Astrocyte (in vitro differentiated cells and primary cell): Measurements from ENCODE around the gene ASCC3. TPM values are rescaled to one million over a fixed set of nuclear protein-coding genes. Genes with fewer than 3 reads are reported as not detected.
A peak's percentile ranks its signal among the peaks of the same experiment; 100 is the strongest.

Experiments used
- DNase-seq: peaks from one replicate; pipeline ENCODE4 v3.0.0-alpha.2; 2010; ENCODE audit warnings: low read depth
- FAIRE-seq: peaks from 2 replicates; lab custom pipeline; 2011; peaks lifted over from hg19 to GRCh38; lab: Jason Lieb, UNC
- H2AFZ ChIP-seq: 2 replicates; pipeline ENCODE4 v1.6.0; 2012; ENCODE audit warnings: low read depth, low read length, inconsistent platforms
- H3K27ac ChIP-seq: 2 replicates; pipeline ENCODE4 v1.5.1; 2011; ENCODE audit warnings: low read depth, low read length, inconsistent platforms
- H3K27me3 ChIP-seq: 2 replicates; pipeline ENCODE4 v1.6.0; 2011; ENCODE audit warnings: low read length, inconsistent platforms; ENCODE audit not compliant: insufficient read depth
- H3K36me3 ChIP-seq: 2 replicates; pipeline ENCODE4 v1.5.1; 2011; ENCODE audit warnings: low read length, inconsistent platforms; ENCODE audit not compliant: insufficient read depth
- H3K4me1 ChIP-seq: 2 replicates; pipeline ENCODE4 v1.5.1; 2011; ENCODE audit warnings: low read length, inconsistent platforms; ENCODE audit not compliant: insufficient read depth
- H3K4me2 ChIP-seq: 2 replicates; pipeline ENCODE4 v1.6.0; 2012; ENCODE audit warnings: low read length, inconsistent platforms
- H3K4me3 ChIP-seq: 2 replicates; pipeline ENCODE4 v1.5.1; 2011; ENCODE audit warnings: low read depth, mild to moderate bottlenecking, low read length, inconsistent platforms; ENCODE audit not compliant: insufficient read depth
- H3K79me2 ChIP-seq: 2 replicates; pipeline ENCODE4 v1.6.0; 2012; ENCODE audit warnings: mild to moderate bottlenecking, low read length, inconsistent platforms; ENCODE audit not compliant: insufficient read depth
- H3K9ac ChIP-seq: 2 replicates; pipeline ENCODE4 v1.6.0; 2012; ENCODE audit warnings: mild to moderate bottlenecking, low read length, inconsistent platforms
- H3K9me3 ChIP-seq: 2 replicates; pipeline ENCODE4 v1.5.1; 2012; ENCODE audit warnings: low read depth, mild to moderate bottlenecking, low read length, inconsistent platforms; ENCODE audit not compliant: insufficient read depth
- H4K20me1 ChIP-seq: 2 replicates; pipeline ENCODE4 v1.6.0; 2012; ENCODE audit warnings: low read length, inconsistent platforms; ENCODE audit not compliant: insufficient read depth
- H3K27ac Mint-ChIP-seq: one replicate; pipeline ENCODE4 v1.8.0; 2021; ENCODE audit warnings: mild to moderate bottlenecking, mixed read lengths; ENCODE audit not compliant: unreplicated experiment
- H3K27me3 Mint-ChIP-seq: one replicate; pipeline ENCODE4 v1.8.0; 2021; ENCODE audit warnings: low read depth, mixed read lengths; ENCODE audit not compliant: unreplicated experiment
- H3K36me3 Mint-ChIP-seq: one replicate; pipeline ENCODE4 v1.8.0; 2021; ENCODE audit warnings: low read depth, mixed read lengths; ENCODE audit not compliant: unreplicated experiment
- H3K4me1 Mint-ChIP-seq: one replicate; pipeline ENCODE4 v1.8.0; 2021; ENCODE audit warnings: low read depth, mixed read lengths; ENCODE audit not compliant: unreplicated experiment
- H3K4me3 Mint-ChIP-seq: one replicate; pipeline ENCODE4 v1.8.0; 2021; ENCODE audit warnings: mild to moderate bottlenecking, moderate library complexity, mixed read lengths; ENCODE audit not compliant: unreplicated experiment
- H3K9me3 Mint-ChIP-seq: one replicate; pipeline ENCODE4 v1.8.0; 2021; ENCODE audit warnings: mild to moderate bottlenecking, mixed read lengths; ENCODE audit not compliant: unreplicated experiment
- CTCF ChIP-seq: IDR thresholded peaks from 2 replicates; pipeline ENCODE4 v1.5.1; 2011; ENCODE audit warnings: low read depth, mild to moderate bottlenecking, inconsistent platforms, low read length, moderate library complexity; ENCODE audit not compliant: insufficient read depth
- EZH2 ChIP-seq: IDR thresholded peaks from 2 replicates; pipeline ENCODE4 v1.6.1; 2012; ENCODE audit warnings: mild to moderate bottlenecking, low read length, inconsistent platforms; ENCODE audit not compliant: insufficient read depth
- total RNA-seq: library from RNA; stranded (reverse); gene quantifications from 2 replicates; pipeline ENCODE4 v1.2.1, GENCODE V29; 2021

Gene ASCC3
- total RNA-seq, 1 donor from 2014 or later: 138 TPM

GRCh38 chr6:100924534-100925227, 43.6 kb upstream of the ASCC3 start:
- Histone ChIP-seq H3K4me2 (no peak overlapping the region), H4K20me1 (no peaks in the 10 kb centered on the region), H3K27ac (no peak overlapping the region), H3K4me3 (no peak overlapping the region), H3K36me3 (no peaks in the 10 kb centered on the region), H3K79me2 (no peaks in the 10 kb centered on the region), H3K27me3 (no peaks in the 10 kb centered on the region), H3K9me3 (no peaks in the 10 kb centered on the region), H3K4me1 (no peaks in the 10 kb centered on the region), H3K9ac (no peak overlapping the region), H2AFZ (no peak overlapping the region)
- DNase-seq: no peak
- H3K27ac Mint-ChIP-seq: no peak overlapping the region
- H3K4me3 Mint-ChIP-seq: no peak overlapping the region
- H3K9me3 Mint-ChIP-seq: no peaks in the 10 kb centered on the region
- TF ChIP-seq CTCF (no peak), EZH2 (no peak)
- no peak for FAIRE-seq
- no peaks in the 10 kb centered on the region for H3K27me3 Mint-ChIP-seq
- no peaks in the 10 kb centered on the region for H3K4me1 Mint-ChIP-seq
- no peaks in the 10 kb centered on the region for H3K36me3 Mint-ChIP-seq

GRCh38 chr6:100923481-100924165, 42.5 kb upstream of the ASCC3 start:
- Histone ChIP-seq H3K36me3 (no peaks in the 10 kb centered on the region), H3K4me1 (no peaks in the 10 kb centered on the region), H3K4me3 (no peak overlapping the region), H3K9me3 (no peaks in the 10 kb centered on the region), H3K9ac (no peak overlapping the region), H3K27me3 (no peaks in the 10 kb centered on the region), H3K4me2 (no peak overlapping the region), H3K79me2 (no peaks in the 10 kb centered on the region), H2AFZ (no peak overlapping the region), H3K27ac (no peak overlapping the region), H4K20me1 (no peaks in the 10 kb centered on the region)
- H3K4me1 Mint-ChIP-seq: no peaks in the 10 kb centered on the region
- no peaks in the 10 kb centered on the region for H3K36me3 Mint-ChIP-seq
- TF ChIP-seq EZH2: no peak
- TF ChIP-seq CTCF: no peak
- H3K27me3 Mint-ChIP-seq: no peaks in the 10 kb centered on the region
- no peaks in the 10 kb centered on the region for H3K9me3 Mint-ChIP-seq
- DNase-seq (no peak), FAIRE-seq (peak; percentile 29)
- no peak overlapping the region for H3K27ac Mint-ChIP-seq
- H3K4me3 Mint-ChIP-seq: no peak overlapping the region

- Histone ChIP-seq H3K9me3 (no peaks in the 10 kb centered on the region), H3K27me3 (no peaks in the 10 kb centered on the region), H3K9ac (no peak overlapping the region), H3K36me3 (no peaks in the 10 kb centered on the region), H3K79me2 (no peaks in the 10 kb centered on the region), H3K4me1 (no peaks in the 10 kb centered on the region), H2AFZ (no peak overlapping the region), H3K4me3 (no peak overlapping the region), H3K27ac (no peak overlapping the region), H3K4me2 (no peak overlapping the region), H4K20me1 (no peaks in the 10 kb centered on the region)
- no peak for FAIRE-seq
- Mint-ChIP-seq H3K36me3 (no peaks in the 10 kb centered on the region), H3K4me1 (no peaks in the 10 kb centered on the region), H3K27ac (no peak overlapping the region), H3K4me3 (no peak overlapping the region), H3K27me3 (no peaks in the 10 kb centered on the region), H3K9me3 (no peaks in the 10 kb centered on the region)
- DNase-seq: no peak
- no peak for TF ChIP-seq CTCF
- TF ChIP-seq EZH2: no peak
Observed at GRCh38 chr6:100920028-100920605, 39.0 kb upstream of the ASCC3 start.
